GM19023 (cell line): ENCODE data around the gene IBA57.
"Not testable (repeated sequence)": the region's sequence is repeated elsewhere in the genome, so short reads cannot be mapped to it uniquely, and the experiment has no call there.

ENCODE experiments used
- ATAC-seq: cut with Tn5 transposase; IDR thresholded peaks from one replicate; pipeline ENCODE4 v1.9.1; 2021; ENCODE audit warnings: mild to moderate bottlenecking, moderate library complexity; ENCODE audit not compliant: unreplicated experiment

The IBA57 gene

GRCh38 chr1:228224198-228225164 is 58.9 kb downstream of the IBA57 start:
- no peak for ATAC-seq

GRCh38 chr1:228225165-228225710 is 59.6 kb downstream of the IBA57 start:
- ATAC-seq = no peak

GRCh38 chr1:228225740-228226139 is 60.1 kb downstream of the IBA57 start:
- no peak for ATAC-seq

- ATAC-seq = no peak
These were observed 60.7 kb downstream of the IBA57 start for GRCh38 chr1:228226141-228226874.

GRCh38 chr1:228226956-228227791 is 61.6 kb downstream of the IBA57 start:
- no peak for ATAC-seq

- not testable (repeated sequence) for ATAC-seq
These were observed 62.5 kb downstream of the IBA57 start for GRCh38 chr1:228228147-228228546.

- no peak for ATAC-seq
These were observed 63.0 kb downstream of the IBA57 start for GRCh38 chr1:228228601-228229074.

- ATAC-seq = no peak
These were observed 65.6 kb downstream of the IBA57 start for GRCh38 chr1:228231189-228231588.
